OCI-LY7 (cell line): ENCODE measurements around the gene FDCSP.

ENCODE experiments used
- CTCF ChIP-seq: fragments of 200-600 bp; sonication (generic); conservative IDR thresholded peaks from 2 replicates; pipeline ENCODE4 v1.5.1; 2014; ENCODE audit warnings: mild to moderate bottlenecking, antibody characterized with exemption, low read length, moderate library complexity, mixed read lengths
- EZH2phosphoT487 ChIP-seq: fragments of 200-600 bp; sonication (generic); IDR thresholded peaks from 2 replicates; pipeline ENCODE4 v1.6.1; 2018; ENCODE audit warnings: low read depth, borderline replicate concordance, mild to moderate bottlenecking, mixed run types, antibody characterized with exemption, low read length, moderate library complexity, mixed read lengths

DNA sequence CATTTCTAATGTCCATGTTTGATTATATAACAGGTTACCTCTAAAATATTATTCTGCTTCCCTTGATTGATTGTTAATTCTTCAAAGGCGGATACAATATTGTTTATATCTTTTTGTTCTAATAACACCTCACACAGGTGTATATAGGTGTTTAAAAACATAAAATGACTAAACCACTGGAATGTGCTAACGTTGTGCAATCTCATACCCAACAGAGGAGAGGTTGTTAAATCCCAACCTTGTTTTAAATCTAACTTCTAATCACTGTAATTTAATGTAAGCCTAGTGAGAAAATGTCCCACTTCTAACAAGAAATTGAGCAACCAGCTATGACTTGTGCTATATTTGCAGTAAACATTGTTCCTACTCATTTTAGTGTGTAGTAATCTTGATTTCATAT, 29.1 kb upstream of the FDCSP start:
- no peak for TF ChIP-seq EZH2phosphoT487
- TF ChIP-seq CTCF, result no peak
